ENCODE measurements around the gene DAGLB.
"Not testable (repeated sequence)": the region's sequence is repeated elsewhere in the genome, so short reads cannot be mapped to it uniquely, and the experiment has no call there.

The DAGLB gene

DNA sequence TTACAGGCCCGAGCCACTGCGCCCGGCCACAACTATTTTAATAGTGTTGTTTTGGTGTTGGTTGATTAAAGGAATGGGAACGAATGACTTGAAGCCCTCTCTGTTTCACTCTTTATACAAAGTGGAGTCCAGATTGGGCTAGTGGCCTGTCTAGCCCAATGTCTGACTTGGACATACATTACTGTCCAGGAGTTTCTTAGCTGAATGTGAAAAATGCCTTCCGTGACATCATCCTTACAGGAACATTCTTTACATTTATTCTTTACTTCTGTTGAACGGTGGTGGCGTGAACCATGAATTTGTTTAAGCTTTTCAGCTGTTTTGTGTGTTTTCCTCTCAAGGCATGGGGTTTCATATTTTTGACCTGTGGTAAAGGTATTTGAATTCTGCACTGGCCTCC is 67.9 kb downstream of the DAGLB start:
- Histone ChIP-seq H4K20me1 (ENCODE audit: insufficient read depth, low read length) (no peaks in the 10 kb centered on the region), H3K4me2 (ENCODE audit: low read length) (no peak overlapping the region; the same call in 1 of the 2 replicates), H2AFZ (ENCODE audit: low read length) (no peak overlapping the region), H3K36me3 (ENCODE audit: insufficient read depth, low read length) (peaks cover 12% of the 10 kb centered on the region), H3K79me2 (ENCODE audit: insufficient read depth, low read length) (peaks cover 99% of the 10 kb centered on the region), H3K9me3 (ENCODE audit: low read length) (no peaks in the 10 kb centered on the region), H3K9me2 (ENCODE audit: low read depth, low read length) (no peaks in the 10 kb centered on the region), H3F3A (ENCODE audit: insufficient read depth, low read length) (no peaks in the 10 kb centered on the region), H3K4me1 (ENCODE audit: insufficient read depth, low read length, severe bottlenecking) (peaks cover 49% of the 10 kb centered on the region), H3K9ac (ENCODE audit: low read length) (no peak overlapping the region), H3K27me3 (ENCODE audit: insufficient read depth, low read length) (no peaks in the 10 kb centered on the region), H3K4me3 (ENCODE audit: low read depth, low read length, poor library complexity, severe bottlenecking) (no peak overlapping the region), H3K27ac (ENCODE audit: low read depth, low read length, poor library complexity, severe bottlenecking) (peak overlapping the region; percentile 57)
- TF ChIP-seq CTCF (IDR thresholded peaks at IDR 0.05; ENCODE audit: low read length) (no peak), EZH2 (IDR thresholded peaks at IDR 0.05; ENCODE audit: borderline replicate concordance, low read length) (no peak)

DNA sequence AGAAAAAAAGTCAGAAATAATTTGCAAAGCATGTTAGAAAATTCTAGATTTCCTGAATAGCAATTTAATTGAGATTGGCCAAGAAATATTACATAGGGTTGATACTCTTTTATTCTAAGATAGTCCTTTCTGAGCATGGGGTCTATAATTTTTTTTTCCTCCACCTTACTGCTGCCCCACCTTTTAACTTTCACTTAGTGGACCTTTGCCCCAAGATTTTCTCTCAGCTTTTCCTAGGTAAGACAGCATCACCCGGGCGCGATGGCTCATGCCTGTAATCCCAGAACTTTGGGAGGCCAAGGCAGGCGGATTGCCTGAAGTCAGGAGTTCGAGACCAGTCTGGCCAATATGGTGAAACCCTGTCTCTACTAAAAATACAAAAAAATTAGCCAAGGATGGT is 69.2 kb downstream of the DAGLB start:
- not testable (repeated sequence) for H3K4me2 ChIP-seq (ENCODE audit: low read length); H4K20me1 ChIP-seq (ENCODE audit: insufficient read depth, low read length); H3K4me3 ChIP-seq (ENCODE audit: low read depth, low read length, poor library complexity, severe bottlenecking); H3K9ac ChIP-seq (ENCODE audit: low read length); H2AFZ ChIP-seq (ENCODE audit: low read length); H3K27ac ChIP-seq (ENCODE audit: low read depth, low read length, poor library complexity, severe bottlenecking); H3K9me3 ChIP-seq (ENCODE audit: low read length); H3K9me2 ChIP-seq (ENCODE audit: low read depth, low read length); H3F3A ChIP-seq (ENCODE audit: insufficient read depth, low read length); H3K27me3 ChIP-seq (ENCODE audit: insufficient read depth, low read length)
- Histone ChIP-seq H3K36me3 (ENCODE audit: insufficient read depth, low read length) (peaks cover 12% of the 10 kb centered on the region), H3K4me1 (ENCODE audit: insufficient read depth, low read length, severe bottlenecking) (peaks cover 47% of the 10 kb centered on the region), H3K79me2 (ENCODE audit: insufficient read depth, low read length) (peaks cover 86% of the 10 kb centered on the region)

GRCh38 chr7:6376820-6377219 is 70.9 kb downstream of the DAGLB start:
- Histone ChIP-seq H4K20me1 (ENCODE audit: insufficient read depth, low read length) (no peaks in the 10 kb centered on the region), H3F3A (ENCODE audit: insufficient read depth, low read length) (no peaks in the 10 kb centered on the region), H3K4me1 (ENCODE audit: insufficient read depth, low read length, severe bottlenecking) (peaks cover 47% of the 10 kb centered on the region)

More at GRCh38 chr7:6376820-6377219, 70.9 kb downstream of the DAGLB start:
- peaks cover 69% of the 10 kb centered on the region for H3K79me2 ChIP-seq (ENCODE audit: insufficient read depth, low read length)
- H3K27me3 ChIP-seq (ENCODE audit: insufficient read depth, low read length) = no peaks in the 10 kb centered on the region
- H3K27ac ChIP-seq (ENCODE audit: low read depth, low read length, poor library complexity, severe bottlenecking) = peak overlapping the region; percentile 81
- peak overlapping the region; percentile 31; the same call in 1 of the 2 replicates for H3K9ac ChIP-seq (ENCODE audit: low read length)
- H3K4me2 ChIP-seq (ENCODE audit: low read length) = peak overlapping the region; percentile 83
- no peaks in the 10 kb centered on the region for H3K9me2 ChIP-seq (ENCODE audit: low read depth, low read length)
- peak overlapping the region; percentile 71 for H3K4me3 ChIP-seq (ENCODE audit: low read depth, low read length, poor library complexity, severe bottlenecking)
- H3K36me3 ChIP-seq (ENCODE audit: insufficient read depth, low read length) = peaks cover 5% of the 10 kb centered on the region
- no peak for TF ChIP-seq CTCF (IDR thresholded peaks at IDR 0.05; ENCODE audit: low read length)
- no peak for TF ChIP-seq EZH2 (IDR thresholded peaks at IDR 0.05; ENCODE audit: borderline replicate concordance, low read length)
- no peak overlapping the region for H2AFZ ChIP-seq (ENCODE audit: low read length)
- no peaks in the 10 kb centered on the region for H3K9me3 ChIP-seq (ENCODE audit: low read length)

Measured in OCI-LY1 (cell line).